ENCODE measurements around the gene C4BPA. TPM values are rescaled to one million over a fixed set of nuclear protein-coding genes. Genes with fewer than 3 reads are reported as not detected.

C4BPA gene
- total RNA-seq, 1 donor from 2014 or later: not detected

- no peaks in the 10 kb centered on the region for H3K36me3 ChIP-seq (ENCODE audit: insufficient read depth, low read length)
- no peaks in the 10 kb centered on the region for H4K20me1 ChIP-seq (ENCODE audit: insufficient read depth, low read length)
- Mint-ChIP-seq H3K9me3 (ENCODE audit: unreplicated experiment) (peaks cover 3% of the 10 kb centered on the region), H3K27ac (ENCODE audit: unreplicated experiment) (no peak overlapping the region), H3K27me3 (ENCODE audit: low read depth, unreplicated experiment) (peaks cover 2% of the 10 kb centered on the region), H3K4me3 (ENCODE audit: unreplicated experiment) (no peak overlapping the region), H3K4me1 (ENCODE audit: low read depth, unreplicated experiment) (no peaks in the 10 kb centered on the region), H3K36me3 (ENCODE audit: low read depth, unreplicated experiment) (peaks cover 14% of the 10 kb centered on the region)
- DNase-seq (ENCODE audit: low read depth) (no peak), FAIRE-seq (no peak)
- no peaks in the 10 kb centered on the region for H3K27me3 ChIP-seq (ENCODE audit: insufficient read depth, low read length)
- H2AFZ ChIP-seq (ENCODE audit: low read depth, low read length): no peak overlapping the region
- no peaks in the 10 kb centered on the region for H3K79me2 ChIP-seq (ENCODE audit: insufficient read depth, low read length)
- H3K4me1 ChIP-seq (ENCODE audit: insufficient read depth, low read length): no peaks in the 10 kb centered on the region
- no peak overlapping the region for H3K4me2 ChIP-seq (ENCODE audit: low read length)
- no peak overlapping the region for H3K9ac ChIP-seq (ENCODE audit: low read length)
- no peak overlapping the region for H3K27ac ChIP-seq (ENCODE audit: low read depth, low read length)
- TF ChIP-seq CTCF (IDR thresholded peaks at IDR 0.05; ENCODE audit: insufficient read depth, low read depth, low read length): no peak
- TF ChIP-seq EZH2 (IDR thresholded peaks at IDR 0.05; ENCODE audit: insufficient read depth, low read length): no peak
- no peak overlapping the region for H3K4me3 ChIP-seq (ENCODE audit: insufficient read depth, low read depth, low read length)
- H3K9me3 ChIP-seq (ENCODE audit: insufficient read depth, low read depth, low read length): no peaks in the 10 kb centered on the region
Observed at GRCh38 chr1:207070811-207071210, 33.2 kb upstream of the C4BPA start.

GRCh38 chr1:207071426-207071825 is 32.6 kb upstream of the C4BPA start:
- H3K36me3 ChIP-seq (ENCODE audit: insufficient read depth, low read length): no peaks in the 10 kb centered on the region
- no peaks in the 10 kb centered on the region for H3K79me2 ChIP-seq (ENCODE audit: insufficient read depth, low read length)
- no peak for DNase-seq (ENCODE audit: low read depth)
- H2AFZ ChIP-seq (ENCODE audit: low read depth, low read length): no peak overlapping the region
- no peak overlapping the region for H3K27ac ChIP-seq (ENCODE audit: low read depth, low read length)
- no peaks in the 10 kb centered on the region for H3K27me3 ChIP-seq (ENCODE audit: insufficient read depth, low read length)
- Mint-ChIP-seq H3K27ac (ENCODE audit: unreplicated experiment) (no peak overlapping the region), H3K36me3 (ENCODE audit: low read depth, unreplicated experiment) (peaks cover 12% of the 10 kb centered on the region), H3K4me1 (ENCODE audit: low read depth, unreplicated experiment) (no peaks in the 10 kb centered on the region), H3K4me3 (ENCODE audit: unreplicated experiment) (no peak overlapping the region), H3K27me3 (ENCODE audit: low read depth, unreplicated experiment) (peaks cover 2% of the 10 kb centered on the region), H3K9me3 (ENCODE audit: unreplicated experiment) (peaks cover 3% of the 10 kb centered on the region)
- FAIRE-seq: no peak
- H3K4me1 ChIP-seq (ENCODE audit: insufficient read depth, low read length): no peaks in the 10 kb centered on the region
- H3K4me2 ChIP-seq (ENCODE audit: low read length): no peak overlapping the region
- H3K9ac ChIP-seq (ENCODE audit: low read length): no peak overlapping the region
- H3K9me3 ChIP-seq (ENCODE audit: insufficient read depth, low read depth, low read length): no peaks in the 10 kb centered on the region
- no peaks in the 10 kb centered on the region for H4K20me1 ChIP-seq (ENCODE audit: insufficient read depth, low read length)
- H3K4me3 ChIP-seq (ENCODE audit: insufficient read depth, low read depth, low read length): no peak overlapping the region
- TF ChIP-seq EZH2 (IDR thresholded peaks at IDR 0.05; ENCODE audit: insufficient read depth, low read length): no peak
- no peak for TF ChIP-seq CTCF (IDR thresholded peaks at IDR 0.05; ENCODE audit: insufficient read depth, low read depth, low read length)

GRCh38 chr1:207072233-207072632 is 31.8 kb upstream of the C4BPA start:
- no peaks in the 10 kb centered on the region for H3K4me1 ChIP-seq (ENCODE audit: insufficient read depth, low read length)
- no peak for DNase-seq (ENCODE audit: low read depth)
- no peak overlapping the region for H3K4me3 Mint-ChIP-seq (ENCODE audit: unreplicated experiment)
- no peaks in the 10 kb centered on the region for H4K20me1 ChIP-seq (ENCODE audit: insufficient read depth, low read length)
- no peak for FAIRE-seq
- H3K4me3 ChIP-seq (ENCODE audit: insufficient read depth, low read depth, low read length): no peak overlapping the region
- peaks cover 12% of the 10 kb centered on the region for H3K36me3 Mint-ChIP-seq (ENCODE audit: low read depth, unreplicated experiment)
- H3K9me3 Mint-ChIP-seq (ENCODE audit: unreplicated experiment): peaks cover 3% of the 10 kb centered on the region
- no peak overlapping the region for H3K9ac ChIP-seq (ENCODE audit: low read length)
- no peaks in the 10 kb centered on the region for H3K9me3 ChIP-seq (ENCODE audit: insufficient read depth, low read depth, low read length)
- H3K27me3 ChIP-seq (ENCODE audit: insufficient read depth, low read length): no peaks in the 10 kb centered on the region
- no peak overlapping the region for H3K4me2 ChIP-seq (ENCODE audit: low read length)
- H2AFZ ChIP-seq (ENCODE audit: low read depth, low read length): no peak overlapping the region
- no peak overlapping the region for H3K27ac ChIP-seq (ENCODE audit: low read depth, low read length)
- no peaks in the 10 kb centered on the region for H3K4me1 Mint-ChIP-seq (ENCODE audit: low read depth, unreplicated experiment)
- H3K36me3 ChIP-seq (ENCODE audit: insufficient read depth, low read length): no peaks in the 10 kb centered on the region
- no peak for TF ChIP-seq CTCF (IDR thresholded peaks at IDR 0.05; ENCODE audit: insufficient read depth, low read depth, low read length)
- TF ChIP-seq EZH2 (IDR thresholded peaks at IDR 0.05; ENCODE audit: insufficient read depth, low read length): no peak
- no peaks in the 10 kb centered on the region for H3K79me2 ChIP-seq (ENCODE audit: insufficient read depth, low read length)
- no peak overlapping the region for H3K27ac Mint-ChIP-seq (ENCODE audit: unreplicated experiment)
- H3K27me3 Mint-ChIP-seq (ENCODE audit: low read depth, unreplicated experiment): peaks cover 2% of the 10 kb centered on the region

All from astrocyte (in vitro differentiated cells and primary cell).